Glutamatergic neuron (in vitro differentiated cells): ENCODE measurements around the gene ATL1. TPM values are rescaled to one million over a fixed set of nuclear protein-coding genes. Genes with fewer than 3 reads are reported as not detected.
A peak's percentile ranks its signal among the peaks of the same experiment; 100 is the strongest.

Source experiments
- DNase-seq: peaks from one replicate; pipeline ENCODE4 v3.0.0; 2022
- H3K27ac Mint-ChIP-seq: one replicate; pipeline ENCODE4 v1.8.0; 2020; ENCODE audit warnings: mild to moderate bottlenecking, mixed read lengths, inconsistent platforms; ENCODE audit not compliant: unreplicated experiment
- H3K27me3 Mint-ChIP-seq: one replicate; pipeline ENCODE4 v1.8.0; 2020; ENCODE audit warnings: mild to moderate bottlenecking, moderate library complexity, mixed read lengths, inconsistent platforms; ENCODE audit not compliant: unreplicated experiment
- H3K36me3 Mint-ChIP-seq: one replicate; pipeline ENCODE4 v1.8.0; 2020; ENCODE audit warnings: mild to moderate bottlenecking, mixed read lengths, inconsistent platforms; ENCODE audit not compliant: unreplicated experiment
- H3K4me1 Mint-ChIP-seq: one replicate; pipeline ENCODE4 v1.8.0; 2020; ENCODE audit warnings: mild to moderate bottlenecking, low read depth, mixed read lengths, inconsistent platforms; ENCODE audit not compliant: unreplicated experiment
- H3K4me3 Mint-ChIP-seq: one replicate; pipeline ENCODE4 v1.8.0; 2020; ENCODE audit warnings: mild to moderate bottlenecking, mixed read lengths, inconsistent platforms; ENCODE audit not compliant: unreplicated experiment
- H3K9me3 Mint-ChIP-seq: one replicate; pipeline ENCODE4 v1.8.0; 2020; ENCODE audit warnings: mild to moderate bottlenecking, moderate library complexity, mixed read lengths, inconsistent platforms; ENCODE audit not compliant: unreplicated experiment
- total RNA-seq: library from RNA; stranded (reverse); fragmentation: NEBNext Ultra II Directional; extraction: Animal tissue kit (Norgen Biotek cat#: 25700); gene quantifications from one replicate; pipeline ENCODE4 v1.2.1, GENCODE V29; 2021; ENCODE audit not compliant: unreplicated experiment
- TF ChIP-seq, protein P1 (sequence below): fragments of 200-600 bp; sonication (generic); IDR thresholded peaks from one replicate; pipeline ENCODE4 v1.5.0; 2021; ENCODE audit not compliant: partially characterized antibody, unreplicated experiment

Gene ATL1
- total RNA-seq, 1 donor from 2014 or later = 44.0 TPM

DNA sequence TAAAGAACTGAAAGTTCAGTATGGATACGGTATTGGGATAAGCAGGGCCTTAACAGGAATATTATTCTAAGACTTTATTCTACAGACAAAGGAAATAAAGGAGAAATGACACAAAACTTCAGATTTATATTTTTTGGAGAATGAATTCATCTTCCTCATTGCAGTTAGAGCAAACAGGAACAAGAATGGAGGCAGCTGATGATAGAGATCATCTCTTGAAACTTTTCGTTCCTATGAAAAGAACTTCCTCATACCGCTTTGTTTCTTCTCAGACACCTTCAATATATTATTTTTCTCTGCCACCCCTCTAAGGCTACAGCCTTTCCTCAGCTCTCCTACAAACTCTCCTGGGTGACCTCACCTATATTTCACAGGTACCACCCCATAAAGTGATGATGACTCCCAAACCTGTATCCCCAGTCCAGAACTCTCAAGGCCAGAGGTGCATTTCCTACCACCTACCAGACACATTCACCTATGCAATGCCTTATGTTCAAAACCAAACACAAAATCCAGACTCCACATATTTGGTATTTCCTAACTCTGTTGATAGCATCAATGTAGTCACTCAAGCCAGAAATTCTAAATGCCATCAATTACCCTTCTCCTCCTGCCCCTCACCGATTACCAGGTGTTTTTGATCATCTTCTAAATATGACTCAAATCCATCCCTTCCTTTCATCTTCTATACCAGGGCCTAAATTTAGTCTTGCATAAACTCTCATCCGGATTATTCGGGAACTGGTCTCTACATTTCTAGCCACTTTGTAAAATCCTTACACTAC lies 35.0 kb upstream of the ATL1 start:
- peak overlapping the region; percentile 35 for H3K27ac Mint-ChIP-seq

DNA sequence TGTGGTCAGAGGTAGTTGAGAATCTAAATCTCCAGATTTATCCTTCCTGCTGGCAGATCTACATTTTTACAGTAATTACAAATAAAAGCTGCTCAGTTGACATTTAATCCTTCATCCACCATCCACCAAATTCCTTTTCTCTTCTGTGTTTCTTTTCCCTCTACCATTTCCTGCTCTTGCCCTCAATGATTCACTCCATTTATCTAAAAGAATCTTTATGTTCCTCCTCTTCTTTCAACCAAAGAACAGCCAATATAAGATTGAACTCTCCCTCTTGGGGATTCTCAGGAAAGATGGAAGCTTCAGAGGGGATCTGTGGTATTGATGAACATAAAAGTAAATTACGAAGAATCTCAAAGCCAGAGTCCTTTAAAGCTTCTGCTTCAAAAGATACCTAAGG lies 31.9 kb upstream of the ATL1 start:
- Mint-ChIP-seq H3K27ac (peak overlapping the region; percentile 49), H3K4me1 (peaks cover 33% of the 10 kb centered on the region), H3K27me3 (peaks cover 3% of the 10 kb centered on the region)

More for the DNA sequence above, 35.0 kb upstream of the ATL1 start:
- no peaks in the 10 kb centered on the region for H3K36me3 Mint-ChIP-seq
- DNase-seq = no peak
- H3K4me3 Mint-ChIP-seq = no peak overlapping the region
- peaks cover 24% of the 10 kb centered on the region for H3K4me1 Mint-ChIP-seq
- H3K9me3 Mint-ChIP-seq = peaks cover 3% of the 10 kb centered on the region
- no peaks in the 10 kb centered on the region for H3K27me3 Mint-ChIP-seq
- TF ChIP-seq, protein P1, sequence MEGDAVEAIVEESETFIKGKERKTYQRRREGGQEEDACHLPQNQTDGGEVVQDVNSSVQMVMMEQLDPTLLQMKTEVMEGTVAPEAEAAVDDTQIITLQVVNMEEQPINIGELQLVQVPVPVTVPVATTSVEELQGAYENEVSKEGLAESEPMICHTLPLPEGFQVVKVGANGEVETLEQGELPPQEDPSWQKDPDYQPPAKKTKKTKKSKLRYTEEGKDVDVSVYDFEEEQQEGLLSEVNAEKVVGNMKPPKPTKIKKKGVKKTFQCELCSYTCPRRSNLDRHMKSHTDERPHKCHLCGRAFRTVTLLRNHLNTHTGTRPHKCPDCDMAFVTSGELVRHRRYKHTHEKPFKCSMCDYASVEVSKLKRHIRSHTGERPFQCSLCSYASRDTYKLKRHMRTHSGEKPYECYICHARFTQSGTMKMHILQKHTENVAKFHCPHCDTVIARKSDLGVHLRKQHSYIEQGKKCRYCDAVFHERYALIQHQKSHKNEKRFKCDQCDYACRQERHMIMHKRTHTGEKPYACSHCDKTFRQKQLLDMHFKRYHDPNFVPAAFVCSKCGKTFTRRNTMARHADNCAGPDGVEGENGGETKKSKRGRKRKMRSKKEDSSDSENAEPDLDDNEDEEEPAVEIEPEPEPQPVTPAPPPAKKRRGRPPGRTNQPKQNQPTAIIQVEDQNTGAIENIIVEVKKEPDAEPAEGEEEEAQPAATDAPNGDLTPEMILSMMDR = no peak

DNA sequence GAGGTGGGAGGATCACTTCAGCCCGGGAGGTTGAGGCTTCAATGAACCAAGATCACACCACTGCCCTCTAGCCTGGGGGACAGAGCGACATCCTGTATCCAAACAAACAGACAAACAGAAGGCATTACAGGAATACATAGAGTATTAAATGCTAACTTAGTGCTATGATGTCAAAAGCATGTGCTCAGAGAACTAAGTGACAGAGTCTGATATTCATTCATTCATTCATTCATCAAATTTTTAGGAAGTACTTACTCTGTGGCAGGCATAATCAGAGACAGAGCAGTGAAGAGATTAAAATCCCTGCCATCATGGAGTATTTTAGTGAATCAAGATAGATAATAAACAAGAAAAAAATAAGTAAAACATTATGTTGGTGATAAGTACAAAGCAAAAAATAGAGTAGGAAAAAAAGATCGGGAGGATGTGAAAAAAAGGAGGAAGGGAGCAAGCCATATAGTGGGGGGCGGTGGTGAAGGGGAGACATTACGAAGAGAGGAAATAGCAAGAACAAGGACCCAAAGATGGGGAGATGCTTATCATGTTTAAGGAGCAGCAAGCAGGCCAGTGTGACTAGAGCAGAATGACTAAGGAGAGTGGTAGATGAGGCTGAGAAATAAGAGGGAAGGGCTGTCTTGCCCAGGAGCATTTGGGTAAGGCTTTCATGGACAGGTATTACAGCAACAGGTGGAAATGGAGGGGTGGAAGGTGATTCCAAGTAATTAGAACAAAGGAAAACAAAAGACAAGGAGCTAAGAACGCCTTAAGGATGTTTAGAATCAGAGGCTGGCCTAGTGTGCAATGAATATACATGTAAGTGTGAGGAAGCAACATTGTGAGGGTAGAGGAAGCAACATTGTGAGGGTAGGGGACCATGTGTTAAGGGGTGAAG lies 30.4 kb upstream of the ATL1 start:
- H3K9me3 Mint-ChIP-seq = peaks cover 13% of the 10 kb centered on the region
- no peak for DNase-seq
- peaks cover 4% of the 10 kb centered on the region for H3K27me3 Mint-ChIP-seq
- peaks cover 33% of the 10 kb centered on the region for H3K4me1 Mint-ChIP-seq
- H3K4me3 Mint-ChIP-seq = peak overlapping the region; percentile 86
- TF ChIP-seq, protein P1 = no peak
- no peak overlapping the region for H3K27ac Mint-ChIP-seq
- no peaks in the 10 kb centered on the region for H3K36me3 Mint-ChIP-seq

More for the DNA sequence above, 31.9 kb upstream of the ATL1 start:
- TF ChIP-seq, protein P1 = no peak
- Mint-ChIP-seq H3K36me3 (no peaks in the 10 kb centered on the region), H3K4me3 (peak overlapping the region; percentile 59), H3K9me3 (peaks cover 10% of the 10 kb centered on the region)
- no peak for DNase-seq

DNA sequence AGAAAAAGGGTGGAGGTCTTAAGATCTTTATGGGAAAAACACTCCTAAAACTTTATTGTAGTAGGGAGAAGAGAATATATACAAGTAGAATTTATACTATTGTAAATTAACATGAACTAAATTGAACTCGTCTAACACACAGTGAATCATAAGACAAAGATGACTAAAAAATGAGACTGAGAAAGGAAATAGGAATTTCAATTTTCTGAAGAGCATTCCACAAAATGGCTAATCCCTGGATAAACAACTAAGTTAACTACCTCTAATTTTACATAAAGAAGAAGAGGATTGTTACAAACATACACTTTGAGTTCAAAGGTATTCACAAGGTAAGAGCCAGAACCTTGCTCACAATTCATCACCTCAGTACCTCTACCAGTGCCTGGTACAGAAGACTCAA lies 29.6 kb upstream of the ATL1 start:
- TF ChIP-seq, protein P1 = no peak
- H3K27me3 Mint-ChIP-seq = peaks cover 4% of the 10 kb centered on the region
- peak overlapping the region; percentile 86 for H3K4me3 Mint-ChIP-seq
- DNase-seq = no peak
- no peaks in the 10 kb centered on the region for H3K36me3 Mint-ChIP-seq
- H3K27ac Mint-ChIP-seq = no peak overlapping the region
- H3K9me3 Mint-ChIP-seq = peaks cover 10% of the 10 kb centered on the region
- peaks cover 30% of the 10 kb centered on the region for H3K4me1 Mint-ChIP-seq
